ENCODE data around the gene FOXL3. TPM values are rescaled to one million over a fixed set of nuclear protein-coding genes. Genes with fewer than 3 reads are reported as not detected.
"Not testable (repeated sequence)": the region's sequence is repeated elsewhere in the genome, so short reads cannot be mapped to it uniquely, and the experiment has no call there.

The FOXL3 gene
- total RNA-seq (2021; fragmentation: NEBNext Ultra II Directional; extraction: Animal tissue kit (Norgen Biotek cat#: 25700)): not detected
- long read RNA-seq: 0 reads

GRCh38 chr7:289756-290553 is at the start of gene FOXL3:
FOXL3 (plus strand) TSS chr7:290170; CDS start chr7:290170, 0 bp downstream.
- no peak for TF ChIP-seq CTCF (IDR thresholded peaks at IDR 0.05)

GRCh38 chr7:240887-241421 is 49.0 kb upstream of the FOXL3 start:
- H3K36me3 Mint-ChIP-seq (ENCODE audit: low read depth): no peaks in the 10 kb centered on the region
- H3K27me3 Mint-ChIP-seq (ENCODE audit: insufficient read depth): peaks cover 1% of the 10 kb centered on the region; the same call in 1 of the 2 replicates
- H3K27ac Mint-ChIP-seq: no peak overlapping the region
- TF ChIP-seq CTCF (IDR thresholded peaks at IDR 0.05): no peak
- H3K9me3 Mint-ChIP-seq: no peaks in the 10 kb centered on the region
- no peak overlapping the region for H3K4me3 Mint-ChIP-seq
- no peaks in the 10 kb centered on the region for H3K4me1 Mint-ChIP-seq (ENCODE audit: low read depth)
- DNase-seq: no peak

More at GRCh38 chr7:289756-290553, at the start of gene FOXL3:
- no peaks in the 10 kb centered on the region for H3K4me1 Mint-ChIP-seq (ENCODE audit: low read depth)
- no peak within 1 kb of the TSS for H3K4me3 Mint-ChIP-seq
- no peaks in the 10 kb centered on the region for H3K36me3 Mint-ChIP-seq (ENCODE audit: low read depth)
- H3K27me3 Mint-ChIP-seq (ENCODE audit: insufficient read depth): peaks cover 35% of the 10 kb centered on the region
- H3K27ac Mint-ChIP-seq: no peak within 1 kb of the TSS
- H3K9me3 Mint-ChIP-seq: no peaks in the 10 kb centered on the region
- DNase-seq: no peak

- no peak for DNase-seq
- TF ChIP-seq CTCF (IDR thresholded peaks at IDR 0.05): no peak
- Mint-ChIP-seq H3K27ac (no peak overlapping the region), H3K36me3 (ENCODE audit: low read depth) (no peaks in the 10 kb centered on the region), H3K9me3 (no peaks in the 10 kb centered on the region), H3K27me3 (ENCODE audit: insufficient read depth) (peaks cover 1% of the 10 kb centered on the region; the same call in 1 of the 2 replicates), H3K4me1 (ENCODE audit: low read depth) (no peaks in the 10 kb centered on the region), H3K4me3 (no peak overlapping the region)
Observed at GRCh38 chr7:241513-241912, 48.5 kb upstream of the FOXL3 start.

- not testable (repeated sequence) for H3K36me3 Mint-ChIP-seq (ENCODE audit: low read depth); H3K27me3 Mint-ChIP-seq (ENCODE audit: insufficient read depth); DNase-seq; H3K4me3 Mint-ChIP-seq; H3K27ac Mint-ChIP-seq; H3K9me3 Mint-ChIP-seq; H3K4me1 Mint-ChIP-seq (ENCODE audit: low read depth)
Observed at GRCh38 chr7:242826-243579, 47.0 kb upstream of the FOXL3 start.

- H3K27ac Mint-ChIP-seq; H3K4me1 Mint-ChIP-seq (ENCODE audit: low read depth); H3K36me3 Mint-ChIP-seq (ENCODE audit: low read depth); H3K4me3 Mint-ChIP-seq; H3K9me3 Mint-ChIP-seq; DNase-seq; H3K27me3 Mint-ChIP-seq (ENCODE audit: insufficient read depth): not testable (repeated sequence)
Observed at GRCh38 chr7:243580-243978, 46.4 kb upstream of the FOXL3 start.

- DNase-seq: no peak
- TF ChIP-seq CTCF (IDR thresholded peaks at IDR 0.05): no peak
- peaks cover 1% of the 10 kb centered on the region for H3K27me3 Mint-ChIP-seq (ENCODE audit: insufficient read depth)
- H3K9me3 Mint-ChIP-seq: no peaks in the 10 kb centered on the region
- H3K27ac Mint-ChIP-seq: no peak overlapping the region
- H3K4me3 Mint-ChIP-seq: no peak overlapping the region
- no peaks in the 10 kb centered on the region for H3K4me1 Mint-ChIP-seq (ENCODE audit: low read depth)
- H3K36me3 Mint-ChIP-seq (ENCODE audit: low read depth): no peaks in the 10 kb centered on the region
Observed at GRCh38 chr7:244974-245373, 45.0 kb upstream of the FOXL3 start.
